GM21529 (cell line): ENCODE results near the gene PCK2.

Source experiments
- ATAC-seq: cut with Tn5 transposase; IDR thresholded peaks from one replicate; pipeline ENCODE4 v1.9.1; 2021; ENCODE audit not compliant: unreplicated experiment

Gene PCK2

GRCh38 chr14:24060984-24061913, 32.9 kb upstream of the PCK2 start:
- no peak for ATAC-seq

- no peak for ATAC-seq
Measured at GRCh38 chr14:24062216-24062980, 31.7 kb upstream of the PCK2 start.

GRCh38 chr14:24063263-24063836, 30.8 kb upstream of the PCK2 start:
- no peak for ATAC-seq

- ATAC-seq, result no peak
Measured at GRCh38 chr14:24064091-24064795, 29.9 kb upstream of the PCK2 start.

GRCh38 chr14:24064856-24065255, 29.3 kb upstream of the PCK2 start:
- no peak for ATAC-seq

GRCh38 chr14:24065408-24065807, 28.7 kb upstream of the PCK2 start:
- no peak for ATAC-seq

- no peak for ATAC-seq
Measured at GRCh38 chr14:24066496-24067132, 27.5 kb upstream of the PCK2 start.

- ATAC-seq, result no peak
Measured at GRCh38 chr14:24067133-24068082, 26.7 kb upstream of the PCK2 start.

GRCh38 chr14:24068711-24069410, 25.2 kb upstream of the PCK2 start:
- ATAC-seq, result no peak

- ATAC-seq, result no peak
Measured at GRCh38 chr14:24069411-24069735, 24.7 kb upstream of the PCK2 start.

- ATAC-seq, result no peak
Measured at GRCh38 chr14:24070285-24071143, 23.6 kb upstream of the PCK2 start.

GRCh38 chr14:24071144-24071697, 22.9 kb upstream of the PCK2 start, which contains the start of gene CPNE6:
TSS of gene CPNE6 (plus strand) at chr14:24071562. CDS start at chr14:24072937, 1,375 bp downstream.
- no peak for ATAC-seq

- no peak for ATAC-seq
Measured at GRCh38 chr14:24071836-24072430, 22.2 kb upstream of the PCK2 start.

GRCh38 chr14:24072436-24072835, 21.7 kb upstream of the PCK2 start:
- no peak for ATAC-seq

GRCh38 chr14:24072881-24073877, 20.9 kb upstream of the PCK2 start:
- no peak for ATAC-seq
